Stimulated activated memory B cell treated with anti-CD40 and anti-IgM and Interleukin-4, amounts not matched to agents 10 μg/mL and 1 μg/mL and 100 μg/mL, for 72 hours (primary cell): Measurements from ENCODE around the gene NXPH1.

Source experiments
- ATAC-seq: fragments of 150-1000 bp; cut with Tn5 transposase; 2 replicates; pipeline ENCODE4 v1.10.0; 2021
- H3K27ac Mint-ChIP-seq: one replicate; pipeline ENCODE4 v1.8.0; 2022; ENCODE audit warnings: mild to moderate bottlenecking, mixed read lengths
- H3K27me3 Mint-ChIP-seq: one replicate; pipeline ENCODE4 v1.8.0; 2022; ENCODE audit warnings: mixed read lengths
- H3K36me3 Mint-ChIP-seq: one replicate; pipeline ENCODE4 v1.8.0; 2022; ENCODE audit warnings: mixed read lengths
- H3K4me1 Mint-ChIP-seq: one replicate; pipeline ENCODE4 v1.8.0; 2022; ENCODE audit warnings: mixed read lengths
- H3K4me3 Mint-ChIP-seq: one replicate; pipeline ENCODE4 v1.8.0; 2022; ENCODE audit warnings: mild to moderate bottlenecking, moderate library complexity, mixed read lengths
- H3K9me3 Mint-ChIP-seq: one replicate; pipeline ENCODE4 v1.8.0; 2022; ENCODE audit warnings: mixed read lengths

NXPH1 gene

DNA sequence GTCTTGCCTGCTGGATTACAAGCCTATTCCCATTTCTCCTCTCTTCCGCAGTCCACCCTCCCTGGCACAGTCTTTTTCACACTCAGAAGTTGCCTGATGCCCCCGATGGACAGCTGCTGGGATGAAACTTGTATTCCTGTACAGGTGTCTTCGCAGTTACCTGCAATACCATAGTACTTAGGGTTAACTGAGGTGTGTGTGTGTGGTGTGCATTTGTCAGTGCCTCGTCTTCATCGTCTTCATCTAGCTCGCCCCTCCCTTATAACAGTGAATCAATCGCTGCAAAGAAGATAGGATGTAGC is 11.0 kb downstream of the NXPH1 start:
- no peaks in the 10 kb centered on the region for H3K36me3 Mint-ChIP-seq
- no peak overlapping the region for H3K27ac Mint-ChIP-seq
- H3K4me1 Mint-ChIP-seq = peaks cover 12% of the 10 kb centered on the region
- H3K9me3 Mint-ChIP-seq = peaks cover 8% of the 10 kb centered on the region
- peaks cover 68% of the 10 kb centered on the region for H3K27me3 Mint-ChIP-seq
- no peak overlapping the region for H3K4me3 Mint-ChIP-seq
- ATAC-seq = no peak

DNA sequence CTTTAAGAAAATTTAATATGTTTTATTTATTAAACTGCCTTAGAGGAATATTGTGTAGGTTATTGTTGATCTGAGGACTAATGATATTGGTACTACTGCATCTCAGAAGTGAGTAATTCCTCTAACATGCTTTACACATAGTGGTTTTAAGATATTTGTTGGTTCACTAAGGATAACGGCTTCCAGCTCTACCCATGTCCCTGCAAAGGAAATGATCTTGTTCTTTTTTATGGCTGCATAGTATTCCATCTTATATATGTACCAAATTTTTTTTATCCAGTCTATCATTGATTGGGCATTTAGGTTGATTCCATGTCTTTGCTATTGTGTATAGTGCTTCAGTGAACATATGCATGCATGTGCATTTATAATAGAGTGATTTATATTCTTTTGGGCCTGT is 20.1 kb downstream of the NXPH1 start:
- no peak overlapping the region for H3K4me3 Mint-ChIP-seq
- no peaks in the 10 kb centered on the region for H3K4me1 Mint-ChIP-seq
- no peaks in the 10 kb centered on the region for H3K36me3 Mint-ChIP-seq
- no peaks in the 10 kb centered on the region for H3K9me3 Mint-ChIP-seq
- no peaks in the 10 kb centered on the region for H3K27me3 Mint-ChIP-seq
- no peak overlapping the region for H3K27ac Mint-ChIP-seq
- no peak for ATAC-seq

DNA sequence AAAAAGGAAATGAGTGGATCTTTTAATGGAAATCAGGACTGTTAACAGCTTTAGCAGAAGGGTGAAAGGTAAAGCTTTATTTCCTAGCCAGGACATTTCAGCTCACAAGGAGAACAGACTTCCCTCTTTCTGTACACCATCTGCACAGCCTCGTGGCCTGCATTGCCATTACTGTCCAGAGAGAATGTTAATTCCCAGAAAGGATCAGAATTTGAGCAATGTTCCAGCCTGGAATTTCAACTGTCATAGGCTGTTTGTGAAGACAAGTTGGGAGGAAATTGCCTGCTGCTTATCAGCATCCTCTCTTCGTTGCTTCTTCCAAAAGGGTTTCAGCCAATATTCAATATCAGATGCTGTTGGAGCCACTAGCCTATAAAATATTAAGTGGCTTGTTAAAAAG is 22.0 kb downstream of the NXPH1 start:
- Mint-ChIP-seq H3K27me3 (no peaks in the 10 kb centered on the region), H3K4me1 (no peaks in the 10 kb centered on the region), H3K27ac (no peak overlapping the region), H3K4me3 (no peak overlapping the region), H3K9me3 (no peaks in the 10 kb centered on the region), H3K36me3 (no peaks in the 10 kb centered on the region)
- no peak for ATAC-seq

DNA sequence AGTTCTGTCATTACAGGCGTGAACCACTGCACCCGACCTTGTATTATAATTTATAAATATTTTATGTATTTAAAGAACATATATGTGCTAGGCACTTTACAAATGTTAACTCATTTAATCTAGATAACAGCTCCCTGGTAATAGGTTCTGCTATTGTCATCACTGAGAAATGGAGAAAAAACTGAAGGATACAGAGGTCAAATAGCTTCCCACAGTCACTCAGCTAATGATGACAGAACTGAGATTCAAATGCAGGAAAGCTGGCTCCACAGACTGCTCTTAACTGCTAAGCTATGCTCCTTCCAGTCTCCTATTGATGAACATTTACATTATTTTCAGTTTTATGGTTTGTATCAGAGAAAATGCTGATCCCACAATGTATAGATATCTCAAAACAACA is 28.9 kb downstream of the NXPH1 start:
- ATAC-seq = no peak
- no peaks in the 10 kb centered on the region for H3K27me3 Mint-ChIP-seq
- no peak overlapping the region for H3K4me3 Mint-ChIP-seq
- H3K36me3 Mint-ChIP-seq = no peaks in the 10 kb centered on the region
- peaks cover 3% of the 10 kb centered on the region for H3K9me3 Mint-ChIP-seq
- no peaks in the 10 kb centered on the region for H3K4me1 Mint-ChIP-seq
- H3K27ac Mint-ChIP-seq = no peak overlapping the region

DNA sequence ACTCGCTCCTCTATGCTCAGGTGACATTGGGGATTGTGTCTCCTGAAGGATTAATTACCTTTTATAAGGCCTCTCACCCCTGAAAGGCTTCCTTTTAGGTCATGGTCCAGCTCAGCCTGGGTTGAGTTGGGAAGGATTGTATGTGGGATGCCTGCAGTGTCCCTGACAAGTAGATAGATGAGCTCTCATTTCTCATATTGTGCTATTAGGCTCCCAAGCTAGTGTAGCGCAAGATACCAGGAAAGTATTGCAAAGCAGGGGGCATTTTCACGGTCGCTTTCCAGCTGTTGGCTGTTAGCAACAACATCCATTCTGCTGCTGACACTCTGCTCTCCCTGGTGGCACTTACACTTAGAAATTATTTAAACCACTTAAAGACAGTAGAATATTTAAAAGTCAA is 31.9 kb downstream of the NXPH1 start:
- Mint-ChIP-seq H3K4me3 (no peak overlapping the region), H3K9me3 (peaks cover 3% of the 10 kb centered on the region), H3K36me3 (no peaks in the 10 kb centered on the region), H3K27me3 (no peaks in the 10 kb centered on the region), H3K4me1 (no peaks in the 10 kb centered on the region), H3K27ac (no peak overlapping the region)
- ATAC-seq = no peak

DNA sequence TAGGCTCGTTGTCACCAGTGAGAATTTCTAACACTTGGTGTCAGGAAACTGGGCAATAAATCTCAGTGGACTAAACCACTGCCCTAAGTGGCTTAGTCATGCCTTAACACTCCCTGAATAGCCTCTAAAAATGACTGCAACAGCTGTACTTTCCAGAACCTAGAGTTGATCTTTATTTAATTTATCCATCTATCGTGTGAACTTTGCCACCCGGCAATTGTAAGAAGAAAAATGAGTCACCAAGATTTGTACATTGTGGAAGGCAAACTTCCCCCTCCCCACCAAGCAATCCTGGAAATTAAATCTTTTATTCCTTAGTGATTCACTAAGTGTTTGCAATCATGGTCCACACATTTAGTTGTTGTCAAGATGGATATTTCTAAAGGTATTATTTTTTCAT is 47.1 kb downstream of the NXPH1 start:
- Mint-ChIP-seq H3K4me3 (no peak overlapping the region), H3K27me3 (peaks cover 8% of the 10 kb centered on the region), H3K27ac (no peak overlapping the region), H3K36me3 (no peaks in the 10 kb centered on the region), H3K4me1 (no peaks in the 10 kb centered on the region), H3K9me3 (peaks cover 5% of the 10 kb centered on the region)
- no peak for ATAC-seq

DNA sequence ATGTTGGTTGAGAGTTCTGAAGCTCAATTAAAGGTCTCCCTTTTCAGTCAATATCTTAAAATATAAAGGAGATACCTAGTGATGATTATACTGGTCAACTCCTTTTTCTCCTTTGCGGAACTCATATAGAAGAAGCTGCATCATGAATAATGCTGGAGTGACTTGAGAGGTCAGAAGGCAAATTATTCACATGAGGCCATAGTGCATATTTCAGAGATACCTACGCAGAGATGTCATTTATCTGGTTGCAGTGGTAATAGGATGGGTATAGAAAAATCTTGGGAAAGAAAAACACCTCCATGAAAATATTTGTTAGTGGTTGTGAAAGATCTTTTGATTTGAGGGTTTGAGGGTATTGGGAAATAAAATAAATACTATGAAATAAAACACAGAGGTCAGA is 47.7 kb downstream of the NXPH1 start:
- H3K27ac Mint-ChIP-seq = no peak overlapping the region
- peaks cover 8% of the 10 kb centered on the region for H3K27me3 Mint-ChIP-seq
- H3K9me3 Mint-ChIP-seq = peaks cover 5% of the 10 kb centered on the region
- no peaks in the 10 kb centered on the region for H3K4me1 Mint-ChIP-seq
- ATAC-seq = no peak
- no peak overlapping the region for H3K4me3 Mint-ChIP-seq
- no peaks in the 10 kb centered on the region for H3K36me3 Mint-ChIP-seq

DNA sequence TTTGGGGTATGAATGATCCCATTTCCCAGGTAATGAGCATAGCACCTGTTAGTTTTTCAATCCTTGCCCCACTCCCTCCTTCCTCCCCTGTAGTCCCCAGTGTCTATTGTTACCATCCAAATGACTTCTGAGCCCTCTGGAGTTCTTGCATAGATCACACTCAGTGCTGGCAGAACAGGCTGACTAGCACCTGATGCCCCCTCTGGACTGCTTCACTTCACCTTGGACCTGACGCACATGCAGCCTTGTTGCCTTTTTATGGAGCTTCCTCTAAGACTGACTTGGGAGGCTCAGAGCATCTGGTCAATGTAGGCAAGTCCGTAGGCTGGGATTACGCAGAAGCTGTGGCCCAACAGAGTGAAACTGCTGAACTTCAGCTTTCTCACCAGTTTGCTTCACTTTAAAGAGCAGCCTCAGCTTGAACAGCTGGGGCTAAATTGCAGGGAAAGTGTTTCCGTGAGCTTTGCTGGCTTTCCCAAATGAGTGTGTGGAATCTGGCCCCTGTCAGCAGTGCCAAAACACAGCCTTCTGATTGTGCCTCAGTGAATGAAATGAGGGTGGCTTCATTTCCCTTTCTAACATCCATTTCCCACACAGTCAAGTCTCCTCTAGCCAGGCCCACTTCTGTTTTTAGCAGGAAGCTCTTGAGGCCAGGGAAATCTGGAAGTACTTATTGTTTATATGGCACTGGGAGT is 48.5 kb downstream of the NXPH1 start:
- Mint-ChIP-seq H3K27me3 (peaks cover 8% of the 10 kb centered on the region), H3K27ac (no peak overlapping the region), H3K4me1 (no peaks in the 10 kb centered on the region), H3K9me3 (peaks cover 8% of the 10 kb centered on the region), H3K36me3 (no peaks in the 10 kb centered on the region), H3K4me3 (no peak overlapping the region)
- ATAC-seq = peak; percentile 8

DNA sequence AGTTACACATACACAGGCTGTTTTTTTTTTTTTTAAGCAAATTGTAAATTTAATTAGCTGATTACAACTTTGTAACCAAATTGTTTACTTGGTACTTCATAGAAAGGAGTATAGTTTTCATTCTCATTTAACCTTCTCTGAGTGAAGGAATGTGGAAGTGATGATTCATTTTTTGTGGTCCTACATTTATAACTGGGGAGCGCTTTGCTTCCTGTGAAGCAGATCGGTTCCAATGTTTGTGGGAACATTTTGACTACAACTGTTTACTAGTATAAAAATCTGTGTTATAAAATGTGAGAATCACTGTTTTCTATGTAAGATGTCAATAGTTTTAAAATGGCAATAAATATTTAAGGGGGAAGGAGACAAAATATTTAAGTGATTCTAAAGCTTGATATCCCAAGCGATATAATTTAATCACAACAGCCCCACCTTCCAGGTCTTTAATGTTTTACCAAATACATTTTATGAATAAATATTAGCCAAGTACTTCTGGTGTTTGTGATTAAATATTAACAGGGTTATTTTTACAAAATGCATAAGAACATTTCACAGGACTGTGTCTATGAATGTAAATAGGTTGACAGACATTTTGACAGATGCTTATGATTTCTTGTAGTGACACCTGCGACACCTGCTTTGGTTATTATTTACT is 57.1 kb downstream of the NXPH1 start:
- no peak overlapping the region for H3K4me3 Mint-ChIP-seq
- H3K27ac Mint-ChIP-seq = no peak overlapping the region
- no peak for ATAC-seq
- no peaks in the 10 kb centered on the region for H3K4me1 Mint-ChIP-seq
- H3K9me3 Mint-ChIP-seq = peaks cover 8% of the 10 kb centered on the region
- H3K27me3 Mint-ChIP-seq = no peaks in the 10 kb centered on the region
- H3K36me3 Mint-ChIP-seq = no peaks in the 10 kb centered on the region

DNA sequence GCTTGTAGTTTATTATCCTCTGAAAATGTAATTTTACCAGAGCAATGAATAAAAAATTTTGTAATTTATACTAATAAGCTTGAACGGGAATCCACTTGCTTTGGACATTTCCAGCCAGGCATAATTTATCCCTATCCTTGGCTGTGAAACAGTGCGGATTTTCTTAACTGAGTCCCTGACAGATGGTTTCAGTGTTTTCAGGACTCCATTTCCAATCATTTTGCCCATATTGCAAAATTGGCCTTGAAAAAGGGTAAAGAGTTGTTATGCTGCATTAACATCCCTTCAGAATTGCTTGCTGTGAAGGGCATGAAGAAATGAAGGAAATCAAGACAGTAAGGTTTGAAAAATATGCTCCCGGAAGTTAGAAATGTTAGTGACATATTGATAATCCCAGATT is 57.7 kb downstream of the NXPH1 start:
- Mint-ChIP-seq H3K4me3 (no peak overlapping the region), H3K27ac (no peak overlapping the region), H3K27me3 (no peaks in the 10 kb centered on the region), H3K9me3 (peaks cover 9% of the 10 kb centered on the region), H3K36me3 (no peaks in the 10 kb centered on the region), H3K4me1 (no peaks in the 10 kb centered on the region)
- ATAC-seq = no peak

DNA sequence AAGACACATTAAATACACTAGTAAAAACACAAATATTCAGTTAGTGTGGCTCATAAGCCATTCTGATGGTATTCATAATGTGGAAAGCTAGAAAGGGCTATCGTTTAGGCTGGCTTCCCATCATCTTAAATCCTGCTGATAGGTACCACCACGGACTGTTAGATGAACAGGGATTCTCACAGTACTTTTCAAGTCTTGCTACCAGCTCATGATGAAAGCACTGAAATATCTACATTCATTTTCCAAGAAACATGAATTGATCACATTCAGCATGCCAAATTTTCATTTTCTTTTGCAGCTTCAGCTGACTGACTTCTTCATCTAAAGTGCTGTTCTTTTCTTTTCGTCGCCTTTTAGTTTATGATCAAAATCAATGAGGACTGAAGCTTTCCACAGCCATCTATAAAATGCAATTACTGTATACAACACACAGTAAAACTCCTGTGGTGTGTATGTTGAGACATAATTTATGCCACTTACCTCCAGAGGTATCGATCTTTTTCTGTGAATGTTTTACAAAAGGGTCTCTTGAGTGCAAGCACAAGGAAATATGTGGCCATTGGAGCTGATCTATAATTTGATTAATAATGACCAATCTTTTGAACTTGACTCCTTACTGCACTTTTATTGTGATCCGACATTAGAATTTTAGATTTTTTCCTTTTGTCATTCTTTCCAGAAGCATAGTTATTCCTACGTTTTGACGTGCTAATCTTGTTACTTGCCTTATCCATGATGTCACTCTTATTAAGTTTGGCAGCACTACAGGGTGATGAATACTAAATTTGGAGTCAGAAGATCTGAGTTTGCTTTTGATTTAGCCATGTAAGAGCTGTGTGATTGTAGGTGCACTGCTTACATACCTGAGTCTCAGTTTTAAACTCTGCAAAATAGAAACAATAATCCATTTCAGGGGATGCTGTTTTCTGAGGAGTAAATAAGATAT is 58.4 kb downstream of the NXPH1 start:
- H3K4me3 Mint-ChIP-seq = no peak overlapping the region
- no peaks in the 10 kb centered on the region for H3K36me3 Mint-ChIP-seq
- no peaks in the 10 kb centered on the region for H3K27me3 Mint-ChIP-seq

DNA sequence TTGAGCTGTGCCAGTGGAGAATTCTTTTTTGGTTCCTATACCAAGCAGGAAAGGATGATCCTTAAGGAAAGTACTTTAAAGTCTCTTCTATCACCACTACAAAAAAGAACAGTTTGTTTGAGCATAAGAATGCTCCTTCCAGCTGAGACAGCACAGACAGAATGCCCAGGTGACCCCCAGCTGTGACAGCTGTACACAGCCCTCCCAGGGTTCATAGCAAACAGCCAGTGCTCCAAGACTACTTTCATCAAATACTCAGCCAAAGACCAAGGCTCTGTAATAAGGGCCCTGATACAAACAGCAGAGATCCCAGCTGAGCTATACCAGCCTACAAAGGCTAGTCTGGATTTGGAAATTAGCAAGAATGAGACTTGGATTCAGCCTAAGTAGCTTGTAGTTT is 65.7 kb downstream of the NXPH1 start:
- Mint-ChIP-seq H3K4me3 (no peak overlapping the region), H3K27me3 (no peaks in the 10 kb centered on the region), H3K9me3 (peaks cover 11% of the 10 kb centered on the region), H3K36me3 (no peaks in the 10 kb centered on the region), H3K4me1 (no peaks in the 10 kb centered on the region), H3K27ac (no peak overlapping the region)
- peak; percentile 34 for ATAC-seq

More for the DNA sequence above, 58.4 kb downstream of the NXPH1 start:
- no peaks in the 10 kb centered on the region for H3K4me1 Mint-ChIP-seq
- ATAC-seq = no peak
- H3K9me3 Mint-ChIP-seq = peaks cover 6% of the 10 kb centered on the region
- no peak overlapping the region for H3K27ac Mint-ChIP-seq

DNA sequence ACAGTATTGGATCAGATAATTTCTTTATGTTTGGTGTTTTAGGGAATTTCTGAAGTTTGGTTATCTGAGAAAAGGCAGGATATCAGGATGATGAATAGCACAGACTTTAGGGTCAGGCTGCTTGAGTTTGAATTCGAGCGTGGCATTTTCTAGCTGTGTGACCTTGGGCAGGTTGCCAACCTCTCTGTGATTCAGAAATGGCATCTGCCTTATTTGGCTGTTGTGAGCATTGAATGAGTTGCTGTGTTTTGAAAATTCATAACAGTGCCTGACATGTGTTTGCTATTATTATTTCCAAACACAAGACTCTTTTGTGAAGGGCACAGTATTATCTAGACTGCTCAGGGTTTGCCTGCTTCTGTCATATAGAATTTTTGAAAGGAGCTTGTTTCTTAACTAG is 66.9 kb downstream of the NXPH1 start:
- H3K4me3 Mint-ChIP-seq = no peak overlapping the region
- H3K27me3 Mint-ChIP-seq = no peaks in the 10 kb centered on the region
- peaks cover 11% of the 10 kb centered on the region for H3K9me3 Mint-ChIP-seq
- no peak overlapping the region for H3K27ac Mint-ChIP-seq
- no peak for ATAC-seq
- no peaks in the 10 kb centered on the region for H3K4me1 Mint-ChIP-seq
- H3K36me3 Mint-ChIP-seq = no peaks in the 10 kb centered on the region

DNA sequence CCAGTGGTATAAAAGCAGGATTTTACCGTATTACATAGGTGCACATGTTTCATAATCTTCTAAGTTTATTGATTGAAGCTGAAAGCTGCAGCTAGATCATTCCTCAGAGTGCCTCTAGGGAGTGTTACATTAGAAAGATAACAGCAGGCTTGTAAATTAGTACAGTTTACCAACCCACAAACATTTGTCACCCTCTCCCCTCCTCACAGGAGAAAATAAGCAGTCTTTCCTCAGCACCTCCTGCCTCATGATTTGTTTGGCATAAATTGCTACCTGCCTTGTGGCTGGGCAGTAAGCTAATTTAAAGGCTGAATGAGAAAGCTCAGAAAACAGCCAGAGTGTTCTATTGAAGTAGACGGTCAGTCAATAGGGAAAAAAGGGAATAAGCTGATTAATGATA is 74.2 kb downstream of the NXPH1 start:
- H3K27ac Mint-ChIP-seq = no peak overlapping the region
- H3K4me1 Mint-ChIP-seq = no peaks in the 10 kb centered on the region
- H3K36me3 Mint-ChIP-seq = no peaks in the 10 kb centered on the region
- peaks cover 4% of the 10 kb centered on the region for H3K9me3 Mint-ChIP-seq
- no peak for ATAC-seq
- no peak overlapping the region for H3K4me3 Mint-ChIP-seq
- H3K27me3 Mint-ChIP-seq = no peaks in the 10 kb centered on the region

DNA sequence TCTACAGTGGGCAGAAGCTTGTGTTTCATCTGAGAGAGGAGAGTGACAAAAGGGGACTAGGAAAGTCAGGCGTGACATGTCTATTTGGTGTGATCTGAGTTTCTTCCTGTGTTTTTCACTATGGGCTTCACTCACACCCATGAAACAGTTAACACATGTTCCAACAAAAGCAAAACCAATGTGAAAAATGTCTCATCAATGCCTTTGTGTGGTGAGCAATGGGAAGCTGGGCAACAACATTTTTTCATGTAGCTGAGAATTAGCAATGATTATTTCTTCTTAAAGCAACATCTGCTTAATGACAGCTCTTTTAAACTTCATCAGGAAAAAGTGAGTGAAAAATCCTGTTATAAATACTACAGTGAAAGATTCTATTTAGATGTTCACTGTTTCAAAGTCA is 76.2 kb downstream of the NXPH1 start:
- H3K36me3 Mint-ChIP-seq = no peaks in the 10 kb centered on the region
- H3K4me1 Mint-ChIP-seq = no peaks in the 10 kb centered on the region
- H3K27ac Mint-ChIP-seq = no peak overlapping the region
- no peak for ATAC-seq
- H3K9me3 Mint-ChIP-seq = no peaks in the 10 kb centered on the region
- H3K27me3 Mint-ChIP-seq = no peaks in the 10 kb centered on the region
- H3K4me3 Mint-ChIP-seq = no peak overlapping the region

DNA sequence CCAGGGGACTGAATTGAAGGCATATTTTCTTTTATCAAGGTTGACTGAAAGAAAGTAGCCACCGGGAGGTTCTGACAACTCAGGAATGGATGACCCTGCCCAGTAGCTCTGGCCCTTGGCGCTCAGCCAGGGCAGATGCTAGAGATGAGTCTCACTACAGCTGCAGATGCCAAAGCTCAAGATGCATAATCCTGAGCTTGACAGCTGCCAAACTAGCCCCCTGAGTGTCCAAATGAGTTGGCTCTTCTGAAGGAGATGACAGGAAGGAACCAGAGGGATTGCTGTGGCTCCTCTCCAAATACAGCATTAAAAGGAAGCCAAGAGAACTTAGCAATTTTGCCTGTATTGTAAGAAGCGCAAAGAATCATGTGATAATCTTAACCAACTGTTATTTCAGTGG is 78.4 kb downstream of the NXPH1 start:
- H3K4me3 Mint-ChIP-seq = no peak overlapping the region
- no peaks in the 10 kb centered on the region for H3K27me3 Mint-ChIP-seq
- no peaks in the 10 kb centered on the region for H3K36me3 Mint-ChIP-seq
- H3K27ac Mint-ChIP-seq = no peak overlapping the region
- no peak for ATAC-seq
- H3K9me3 Mint-ChIP-seq = no peaks in the 10 kb centered on the region
- H3K4me1 Mint-ChIP-seq = no peaks in the 10 kb centered on the region
